Muscle of leg (tissue), 11 donors: ENCODE measurements around the gene CSAG2. TPM values are rescaled to one million over a fixed set of nuclear protein-coding genes. Genes with fewer than 3 reads are reported as not detected.
"Not testable (repeated sequence)": the region's sequence is repeated elsewhere in the genome, so short reads cannot be mapped to it uniquely, and the experiment has no call there.

Source experiments
- DNase-seq: peaks from one replicate; pipeline ENCODE4 v3.0.0; 2013
- H3K27ac ChIP-seq: one replicate; pipeline ENCODE4 v1.5.1; 2013; ENCODE audit warnings: mild to moderate bottlenecking, low read length, control low read depth
- H3K27me3 ChIP-seq: one replicate; pipeline ENCODE4 v1.6.1; 2013; ENCODE audit warnings: low read length; ENCODE audit not compliant: control insufficient read depth, insufficient read depth
- H3K36me3 ChIP-seq: one replicate; pipeline ENCODE4 v1.6.1; 2013; ENCODE audit warnings: low read length; ENCODE audit not compliant: control insufficient read depth, insufficient read depth
- H3K4me1 ChIP-seq: one replicate; pipeline ENCODE4 v1.6.1; 2013; ENCODE audit warnings: low read length; ENCODE audit not compliant: control insufficient read depth, insufficient read depth
- H3K4me3 ChIP-seq: one replicate; pipeline ENCODE4 v1.5.1; 2013; ENCODE audit warnings: low read length, control low read depth
- H3K9me3 ChIP-seq: replicated peaks from 2 replicates; pipeline ENCODE4 v1.6.1; 2013; ENCODE audit warnings: low read depth, low read length; ENCODE audit not compliant: control insufficient read depth
- WGBS: methylation state at CpG from one replicate; pipeline ENCODE4 v1.1.5; 2013; ENCODE audit warnings: missing lambda C conversion rate; ENCODE audit not compliant: insufficient coverage; 5-methylcytosine and 5-hydroxymethylcytosine counted together
- polyA plus RNA-seq, 8 donors: library from polyadenylated mRNA; unstranded; fragments of 120-200 nt; gene quantifications; one replicate each; pipeline versions ENCODE4 v1.2.1 to v1.2.3, GENCODE V29; 2013; ENCODE audit warnings: inconsistent platforms in 1 of 8, low replicate concordance in 1 of 8; ENCODE audit not compliant: insufficient read length in 8 of 8, insufficient read depth in 1 of 8
- total RNA-seq: library from RNA; stranded (reverse); fragments of 120-200 nt; gene quantifications from one replicate; pipeline ENCODE4 v1.2.4, GENCODE V29; 2013

The CSAG2 gene
- total and polyA plus RNA-seq, 9 donors, result not detected

DNA sequence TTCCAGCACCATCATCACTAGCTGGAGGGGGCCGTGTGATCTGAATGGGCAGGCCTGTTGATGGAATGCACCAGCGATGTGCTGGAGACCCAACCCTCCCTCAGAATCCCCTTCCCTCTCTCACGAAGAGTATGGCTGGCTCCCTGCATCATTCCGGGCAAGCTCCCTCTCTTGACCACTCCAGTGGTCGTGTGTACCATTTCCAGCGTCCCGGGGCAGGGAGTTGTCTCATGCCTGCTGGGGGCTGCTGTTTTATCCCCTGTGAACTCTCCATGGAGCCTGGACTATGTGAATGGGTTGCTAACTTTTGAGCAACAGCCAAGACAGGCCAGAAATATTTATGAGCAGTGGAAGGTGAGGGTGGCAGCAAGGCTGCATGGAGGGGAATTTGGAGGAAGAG lies 16.3 kb upstream of the CSAG2 start:
- WGBS, result 65% methylated on average over 4 of the region's 7 CpGs
- no peak overlapping the region for H3K27ac ChIP-seq
- no peaks in the 10 kb centered on the region for H3K36me3 ChIP-seq
- H3K4me1 ChIP-seq, result no peaks in the 10 kb centered on the region
- no peaks in the 10 kb centered on the region for H3K9me3 ChIP-seq
- no peak overlapping the region for H3K4me3 ChIP-seq
- peaks cover 2% of the 10 kb centered on the region for H3K27me3 ChIP-seq
- DNase-seq, result no peak

DNA sequence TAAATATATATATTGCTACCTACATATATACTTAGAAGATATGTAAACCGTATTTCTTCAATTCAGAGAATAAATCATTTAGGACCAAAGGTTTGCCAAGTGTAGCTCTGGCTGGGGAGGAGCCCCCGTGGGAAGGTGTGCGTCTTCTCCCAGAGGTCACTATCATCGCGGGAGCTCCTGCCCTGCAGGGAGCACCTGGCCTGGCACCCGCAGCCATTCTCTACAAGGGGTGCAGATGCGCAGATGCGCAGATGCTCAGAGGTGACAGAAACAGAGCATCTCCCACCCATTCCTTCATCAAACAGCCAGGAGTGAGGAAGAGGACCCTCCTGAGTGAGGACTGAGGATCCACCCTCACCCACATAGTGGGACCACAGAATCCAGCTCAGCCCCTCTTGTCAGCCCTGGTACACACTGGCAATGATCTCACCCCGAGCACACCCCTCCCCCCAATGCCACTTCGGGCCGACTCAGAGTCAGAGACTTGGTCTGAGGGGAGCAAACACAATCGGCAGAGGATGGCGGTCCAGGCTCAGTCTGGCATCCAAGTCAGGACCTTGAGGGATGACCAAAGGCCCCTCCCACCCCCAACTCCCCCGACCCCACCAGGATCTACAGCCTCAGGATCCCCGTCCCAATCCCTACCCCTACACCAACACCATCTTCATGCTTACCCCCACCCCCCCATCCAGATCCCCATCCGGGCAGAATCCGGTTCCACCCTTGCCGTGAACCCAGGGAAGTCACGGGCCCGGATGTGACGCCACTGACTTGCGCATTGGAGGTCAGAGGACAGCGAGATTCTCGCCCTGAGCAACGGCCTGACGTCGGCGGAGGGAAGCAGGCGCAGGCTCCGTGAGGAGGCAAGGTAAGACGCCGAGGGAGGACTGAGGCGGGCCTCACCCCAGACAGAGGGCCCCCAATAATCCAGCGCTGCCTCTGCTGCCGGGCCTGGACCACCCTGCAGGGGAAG lies 5.0 kb upstream of the CSAG2 start, which contains the start of gene MAGEA2B:
Gene MAGEA2B, plus strand, starts transcription at position 814 of the 973 bp plus-strand sequence. CDS start 2,479 bp downstream, outside the sequence.
- H3K27ac ChIP-seq, H3K9me3 ChIP-seq, DNase-seq, H3K36me3 ChIP-seq, H3K4me1 ChIP-seq, H3K27me3 ChIP-seq, H3K4me3 ChIP-seq: not testable (repeated sequence)
- WGBS, result no CpG with 5 or more reads among the region's 35 CpGs

DNA sequence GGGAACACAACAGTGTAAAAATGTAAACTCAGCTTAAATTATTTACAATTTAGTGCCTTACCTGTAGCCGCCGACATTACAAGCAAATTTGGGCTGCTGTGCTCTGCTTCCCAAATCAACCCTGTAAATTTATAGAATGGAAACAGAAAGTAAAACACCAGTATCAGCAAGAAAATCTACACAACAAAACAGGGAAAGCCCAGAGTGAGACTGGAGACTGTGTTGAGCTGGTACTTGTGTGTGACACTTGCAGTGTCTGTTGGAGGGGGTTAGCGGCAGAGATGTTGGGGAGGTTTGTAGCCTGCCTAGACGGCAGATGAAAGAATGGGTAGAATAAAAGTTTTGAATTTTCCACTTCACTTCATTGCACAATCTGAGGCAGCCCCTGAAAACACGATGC lies 4.1 kb upstream of the CSAG2 start:
- H3K27me3 ChIP-seq, H3K27ac ChIP-seq, DNase-seq, H3K4me1 ChIP-seq, H3K36me3 ChIP-seq, H3K9me3 ChIP-seq, H3K4me3 ChIP-seq: not testable (repeated sequence)
- no CpG with 5 or more reads among the region's 5 CpGs for whole genome bisulfite sequencing

DNA sequence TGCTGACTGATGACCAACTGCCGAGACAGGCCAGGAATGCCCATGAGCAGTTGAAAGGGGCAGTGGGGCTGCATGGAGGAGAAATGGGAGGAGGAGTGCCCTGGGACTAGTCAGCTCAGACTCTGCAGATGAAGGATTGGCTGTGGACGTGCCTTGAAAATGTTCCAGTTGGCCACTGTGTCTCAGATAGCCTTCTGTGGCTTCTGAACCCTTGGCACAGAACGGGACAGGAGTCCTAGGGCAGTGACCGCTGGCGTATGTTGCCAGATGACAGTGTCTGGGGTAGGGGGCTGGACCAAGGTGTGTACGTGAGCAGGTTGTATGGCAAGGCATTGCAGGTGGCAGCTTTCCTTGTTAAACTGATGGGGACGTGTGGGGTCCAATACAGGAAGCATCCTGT lies 2.6 kb downstream of the CSAG2 start:
- not testable (repeated sequence) for H3K27me3 ChIP-seq, H3K36me3 ChIP-seq, H3K4me3 ChIP-seq, DNase-seq, H3K9me3 ChIP-seq, H3K27ac ChIP-seq, H3K4me1 ChIP-seq
- WGBS, result 56% methylated on average over 2 of the region's 7 CpGs

DNA sequence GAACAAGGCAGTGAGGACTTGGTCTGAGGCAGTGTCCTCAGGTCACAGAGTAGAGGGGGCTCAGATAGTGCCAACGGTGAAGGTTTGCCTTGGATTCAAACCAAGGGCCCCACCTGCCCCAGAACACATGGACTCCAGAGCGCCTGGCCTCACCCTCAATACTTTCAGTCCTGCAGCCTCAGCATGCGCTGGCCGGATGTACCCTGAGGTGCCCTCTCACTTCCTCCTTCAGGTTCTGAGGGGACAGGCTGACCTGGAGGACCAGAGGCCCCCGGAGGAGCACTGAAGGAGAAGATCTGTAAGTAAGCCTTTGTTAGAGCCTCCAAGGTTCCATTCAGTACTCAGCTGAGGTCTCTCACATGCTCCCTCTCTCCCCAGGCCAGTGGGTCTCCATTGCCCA lies 8.7 kb downstream of the CSAG2 start:
- H3K27ac ChIP-seq, H3K4me1 ChIP-seq, H3K36me3 ChIP-seq, H3K27me3 ChIP-seq, H3K9me3 ChIP-seq, H3K4me3 ChIP-seq, DNase-seq: not testable (repeated sequence)
- no CpG with 5 or more reads among the region's 5 CpGs for WGBS

DNA sequence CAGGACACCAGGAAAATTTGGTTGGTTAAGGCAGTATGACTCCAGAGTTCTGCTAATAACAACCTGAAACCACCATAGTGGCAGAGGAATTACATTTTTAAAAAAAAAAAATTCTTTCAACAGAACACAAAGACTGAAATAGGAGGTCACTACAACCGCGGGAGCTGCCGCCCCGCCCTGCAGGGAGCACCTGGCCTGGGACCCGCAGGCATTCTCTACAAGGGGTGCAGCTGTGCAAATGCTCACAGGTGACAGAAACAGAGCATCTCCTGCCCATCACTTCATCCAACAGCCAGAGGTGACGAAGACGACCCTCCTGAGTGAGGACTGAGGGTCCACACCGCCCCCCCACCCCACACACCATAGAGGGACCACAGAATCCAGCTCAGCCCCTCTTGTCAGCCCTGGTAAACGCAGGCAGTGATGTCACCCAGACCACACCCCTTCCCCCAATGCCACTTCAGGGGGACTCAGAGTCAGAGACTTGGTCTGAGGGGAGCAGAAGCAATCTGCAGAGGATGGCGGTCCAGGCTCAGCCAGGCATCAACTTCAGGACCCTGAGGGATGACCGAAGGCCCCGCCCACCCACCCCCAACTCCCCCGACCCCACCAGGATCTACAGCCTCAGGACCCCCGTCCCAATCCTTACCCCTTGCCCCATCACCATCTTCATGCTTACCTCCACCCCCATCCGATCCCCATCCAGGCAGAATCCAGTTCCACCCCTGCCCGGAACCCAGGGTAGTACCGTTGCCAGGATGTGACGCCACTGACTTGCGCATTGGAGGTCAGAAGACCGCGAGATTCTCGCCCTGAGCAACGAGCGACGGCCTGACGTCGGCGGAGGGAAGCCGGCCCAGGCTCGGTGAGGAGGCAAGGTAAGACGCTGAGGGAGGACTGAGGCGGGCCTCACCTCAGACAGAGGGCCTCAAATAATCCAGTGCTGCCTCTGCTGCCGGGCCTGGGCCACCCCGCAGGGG lies 10.8 kb downstream of the CSAG2 start, which contains the start of gene MAGEA3:
Gene MAGEA3, plus strand, starts transcription at position 843 of the 980 bp plus-strand sequence. CDS start 2,039 bp downstream, outside the sequence.
- not testable (repeated sequence) for H3K4me3 ChIP-seq, H3K4me1 ChIP-seq, DNase-seq, H3K36me3 ChIP-seq, H3K27ac ChIP-seq, H3K27me3 ChIP-seq, H3K9me3 ChIP-seq
- WGBS, result no CpG with 5 or more reads among the region's 34 CpGs

DNA sequence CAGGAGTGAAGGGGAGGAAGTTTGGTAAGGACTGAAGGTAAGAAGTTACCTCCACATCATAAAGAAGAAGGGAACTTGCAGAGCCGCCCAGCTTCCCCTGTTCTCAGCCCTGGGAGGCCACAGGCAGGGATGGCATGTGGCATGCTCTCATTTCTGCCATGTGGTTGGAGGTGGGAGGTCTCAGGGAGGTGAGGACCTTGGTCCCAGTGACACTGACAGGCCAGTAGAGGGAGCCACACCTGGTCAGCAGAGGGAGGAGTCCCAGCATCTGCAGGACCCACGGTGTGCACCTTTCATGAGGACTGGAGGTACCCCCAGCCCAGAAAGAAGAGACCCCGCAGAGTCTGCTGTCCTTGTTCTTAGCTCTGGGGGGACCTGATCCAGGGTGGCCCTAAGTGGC lies 28.1 kb downstream of the CSAG2 start:
- H3K27ac ChIP-seq, H3K4me1 ChIP-seq, H3K27me3 ChIP-seq, H3K4me3 ChIP-seq, H3K9me3 ChIP-seq, H3K36me3 ChIP-seq, DNase-seq: not testable (repeated sequence)
- WGBS, result no CpG with 5 or more reads among the region's 3 CpGs

DNA sequence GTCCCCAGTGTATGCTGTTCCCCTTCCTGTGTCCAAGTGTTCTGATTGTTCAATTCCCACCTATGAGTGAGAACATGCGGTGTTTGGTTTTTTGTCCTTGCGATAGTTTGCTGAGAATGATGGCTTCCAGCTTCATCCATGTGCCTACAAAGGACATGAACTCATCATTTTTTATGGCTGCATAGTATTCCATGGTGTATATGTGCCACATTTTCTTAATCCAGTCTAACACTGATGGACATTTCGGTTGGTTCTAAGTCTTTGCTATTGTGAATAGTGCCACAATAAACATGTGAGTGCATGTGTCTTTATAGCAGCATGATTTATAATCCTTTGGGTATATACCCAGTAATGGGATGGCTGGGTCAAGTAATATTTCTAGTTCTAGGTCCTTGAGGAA lies 34.4 kb downstream of the CSAG2 start:
- H3K27ac ChIP-seq, DNase-seq, H3K36me3 ChIP-seq, H3K27me3 ChIP-seq, H3K9me3 ChIP-seq, H3K4me3 ChIP-seq, H3K4me1 ChIP-seq: not testable (repeated sequence)
- WGBS, result no CpG with 5 or more reads among the region's 3 CpGs

DNA sequence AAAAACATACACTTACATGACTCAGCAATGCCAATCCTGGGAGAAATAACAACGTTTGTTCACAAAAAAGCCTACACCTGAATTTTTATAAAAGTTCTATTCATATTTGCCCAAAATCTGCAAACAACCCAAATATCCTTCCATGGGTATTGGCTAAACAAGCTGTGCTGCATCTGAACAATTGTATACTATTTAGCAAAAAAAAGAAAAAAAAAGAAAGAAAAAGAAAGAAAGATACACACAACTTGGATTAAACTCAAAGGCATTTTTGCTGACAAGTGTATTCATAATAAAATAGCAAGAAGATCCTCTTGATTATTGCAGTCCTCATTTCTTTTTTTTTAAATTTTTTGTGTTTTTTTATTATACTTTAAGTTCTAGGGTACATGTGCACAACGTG lies 34.9 kb downstream of the CSAG2 start:
- WGBS, result no CpG with 5 or more reads among the region's 2 CpGs
- DNase-seq, result no peak
- Histone ChIP-seq H3K27me3 (peaks cover 3% of the 10 kb centered on the region), H3K4me3 (no peak overlapping the region), H3K27ac (no peak overlapping the region), H3K4me1 (no peaks in the 10 kb centered on the region), H3K9me3 (no peaks in the 10 kb centered on the region), H3K36me3 (no peaks in the 10 kb centered on the region)

DNA sequence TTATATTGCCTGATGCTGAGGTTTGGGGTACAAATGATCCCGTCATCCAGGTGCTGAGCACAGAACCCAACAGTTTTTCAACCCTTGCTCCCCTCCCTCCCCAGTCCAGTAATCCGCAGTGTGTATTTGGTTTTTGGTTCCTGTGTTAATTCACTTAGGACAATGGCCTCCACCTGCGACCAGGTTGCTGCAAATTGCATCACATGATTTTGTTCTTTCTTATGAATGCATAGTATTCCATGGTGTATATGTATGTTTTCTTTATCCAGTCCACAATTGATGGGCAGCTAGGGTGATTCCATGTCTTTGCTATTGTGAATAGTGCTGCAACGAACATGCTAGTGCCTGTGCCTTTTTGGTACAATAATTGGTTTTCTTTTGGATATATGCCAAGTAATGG lies 46.0 kb downstream of the CSAG2 start:
- Histone ChIP-seq H3K9me3 (peaks cover 9% of the 10 kb centered on the region), H3K4me3 (no peak overlapping the region), H3K27me3 (no peaks in the 10 kb centered on the region), H3K4me1 (no peaks in the 10 kb centered on the region), H3K36me3 (no peaks in the 10 kb centered on the region), H3K27ac (no peak overlapping the region)
- 33% methylated on average over 1 of the region's 4 CpGs for WGBS
- no peak for DNase-seq
